K562 (cell line): ENCODE measurements around the gene PRKAA1. TPM values are rescaled to one million over a fixed set of nuclear protein-coding genes. Genes with fewer than 3 reads are reported as not detected.

ENCODE experiments used
- ATAC-seq: fragments of 200-7000 bp; cut with Tn5 transposase; 3 replicates; pipeline ENCODE4 v1.9.1; 2020; ENCODE audit warnings: moderate library complexity
- BruUV-seq: library from RNA; stranded (reverse); fragments of 400-500 nt; replicated peaks from 2 replicates; lab custom pipeline; 2021; lab: Mats Ljungman, UMichigan
- CTCF ChIA-PET: fragments of 300-600 bp; formaldehyde crosslinking; extraction: SDS; loops from one replicate; lab custom pipeline; 2021; ENCODE audit warnings: low intra/inter-chr PET ratio; lab: Yijun Ruan, JAX
- POLR2A ChIA-PET: fragments of 300-600, 350-650 bp; sonication (Branson Sonifier 250); formaldehyde crosslinking; extraction: SDS; loops from one replicate; lab custom pipeline; 2021; ENCODE audit warnings: antibody characterized with exemption, inconsistent platforms; lab: Yijun Ruan, JAX
- DNase-seq, 4 experiments: peaks; one replicate each; pipeline versions ENCODE4 v3.0.0 to v3.0.0-alpha.2; 2011 to 2018; ENCODE audit warnings: low spot score in 3 of 4, mixed read lengths in 3 of 4; ENCODE audit errors: extremely low read depth in 1 of 4
- FAIRE-seq: peaks from 2 replicates; lab custom pipeline; 2011; peaks lifted over from hg19 to GRCh38; lab: Jason Lieb, UNC
- H2AFZ ChIP-seq: 2 replicates; pipeline ENCODE4 v1.6.0; 2011; ENCODE audit warnings: low read depth, low read length, control low read depth, inconsistent platforms
- H3K27ac ChIP-seq: fragments of 200-600 bp; 3 replicates; pipeline ENCODE4 v1.8.0; 2011; ENCODE audit warnings: low read depth, mild to moderate bottlenecking, control low read depth, inconsistent platforms, low read length, moderate library complexity, mixed read lengths; ENCODE audit errors: extremely low read depth
- H3K27me3 ChIP-seq, 2 experiments: fragments of 300-600 bp in 1 of 2; 2 replicates in 1 of 2; 3 replicates in 1 of 2; pipeline versions ENCODE4 v1.6.0 to v1.8.0; 2011; ENCODE audit warnings: inconsistent platforms in 2 of 2, low read length in 2 of 2, mild to moderate bottlenecking in 1 of 2, mixed read lengths in 1 of 2, moderate library complexity in 1 of 2; ENCODE audit not compliant: control insufficient read depth in 2 of 2, insufficient read depth in 2 of 2
- H3K36me3 ChIP-seq: fragments of 300-600 bp; 3 replicates; pipeline ENCODE4 v1.8.0; 2011; ENCODE audit warnings: mild to moderate bottlenecking, low read length, inconsistent platforms; ENCODE audit not compliant: control insufficient read depth, insufficient read depth
- H3K4me1 ChIP-seq, 2 experiments: fragments of 200-600 bp in 1 of 2; replicated peaks in 1 of 2; 2 replicates in 1 of 2; 3 replicates in 1 of 2; pipeline versions ENCODE4 v1.5.1 to v1.8.0; 2011; ENCODE audit warnings: inconsistent platforms in 2 of 2, low read length in 2 of 2, mild to moderate bottlenecking in 1 of 2, mixed read lengths in 1 of 2, moderate library complexity in 1 of 2; ENCODE audit not compliant: control insufficient read depth in 2 of 2, insufficient read depth in 2 of 2
- H3K4me2 ChIP-seq: 2 replicates; pipeline ENCODE4 v1.6.1; 2011; ENCODE audit warnings: low read length, control low read depth, inconsistent platforms, mixed read lengths; ENCODE audit not compliant: insufficient read depth
- H3K4me3 ChIP-seq: fragments of 200-600 bp; sonication (generic), shearing (Covaris generic); 2 replicates; pipeline ENCODE4 v1.5.1; 2016; ENCODE audit warnings: control low read depth, inconsistent platforms
- H3K79me2 ChIP-seq: fragments of 200-600 bp; 3 replicates; pipeline ENCODE4 v1.8.0; 2011; ENCODE audit warnings: low read length, inconsistent platforms; ENCODE audit not compliant: control insufficient read depth, insufficient read depth
- H3K9ac ChIP-seq, 2 experiments: 2 replicates each; pipeline versions ENCODE4 v1.6.0 to v1.6.1; 2011; ENCODE audit warnings: low read depth in 2 of 2, low read length in 2 of 2, control low read depth in 1 of 2, inconsistent platforms in 1 of 2, mild to moderate bottlenecking in 1 of 2, mixed read lengths in 1 of 2; ENCODE audit not compliant: insufficient read depth in 1 of 2
- H3K9me1 ChIP-seq: one replicate; pipeline ENCODE4 v1.6.0; 2011; ENCODE audit warnings: inconsistent platforms, mild to moderate bottlenecking, low read length, moderate library complexity; ENCODE audit not compliant: control insufficient read depth, insufficient read depth
- H3K9me3 ChIP-seq: replicated peaks from 2 replicates; pipeline ENCODE4 v1.5.1; 2011; ENCODE audit warnings: low read depth, low read length, inconsistent platforms; ENCODE audit not compliant: control insufficient read depth, insufficient read depth
- H4K20me1 ChIP-seq: replicated peaks from 2 replicates; pipeline ENCODE4 v1.6.1; 2011; ENCODE audit warnings: low read length, inconsistent platforms, mixed read lengths; ENCODE audit not compliant: control insufficient read depth, insufficient read depth
- CREBBP ChIP-seq: IDR thresholded peaks from one replicate; pipeline ENCODE4 v1.6.1; 2012; ENCODE audit warnings: low read depth, mild to moderate bottlenecking, control low read depth, inconsistent platforms, low read length
- KAT8 ChIP-seq: fragments of 450-650 bp; IDR thresholded peaks from 2 replicates; pipeline ENCODE4 v1.6.1; 2016; ENCODE audit warnings: low read depth, mild to moderate bottlenecking
- NFIC ChIP-seq: fragments of 450-650 bp; IDR thresholded peaks from 2 replicates; pipeline ENCODE4 v1.6.1; 2017; ENCODE audit warnings: mild to moderate bottlenecking, inconsistent platforms
- RHOXF2B ChIP-seq: fragments of 250-450 bp; sonication (Bioruptor Pico); conservative IDR thresholded peaks from 2 replicates; pipeline ENCODE4 v1.5.1; 2021
- TAF7 ChIP-seq: fragments of 450-650 bp; IDR thresholded peaks from 2 replicates; pipeline ENCODE4 v1.6.1; 2016; ENCODE audit warnings: missing genetic modification characterization, missing compliant biosample characterization
- TFE3 ChIP-seq: fragments of 450-650 bp; formaldehyde crosslinking; IDR thresholded peaks from 2 replicates; pipeline ENCODE4 v1.4.0; 2020; ENCODE audit warnings: mild to moderate bottlenecking, mixed read lengths
- ZNF764 ChIP-seq: fragments of 250-450 bp; sonication (Bioruptor Pico); IDR thresholded peaks from 2 replicates; pipeline ENCODE4 v1.4.0; 2020; ENCODE audit warnings: low read depth, mild to moderate bottlenecking, moderate library complexity
- WGBS: fragments of 100-300 bp; shearing (Covaris generic); methylation state at CpG from one replicate; pipeline ENCODE4 v1.1.6; 2016; ENCODE audit warnings: low coverage, mixed read lengths; ENCODE audit not compliant: insufficient coverage; ENCODE audit errors: missing lambda C conversion rate; 5-methylcytosine and 5-hydroxymethylcytosine counted together
- in situ Hi-C: fragments of 300-500 bp; cut with MboI; formaldehyde crosslinking; loops from 4 replicates; pipeline ENCODE4 v1.15.0; 2018; ENCODE audit warnings: inconsistent platforms, mixed read lengths
- intact Hi-C: fragments of 100-400 bp; cut with micrococcal nuclease; formaldehyde crosslinking; loops from 2 replicates; pipeline ENCODE4 v1.14.2; 2022
- polyA plus RNA-seq, 8 experiments: library from polyadenylated mRNA; depleted of rRNA in 4 of 8; stranded (reverse) in 5 of 8; unstranded in 3 of 8; fragments of >200 nt; fragmentation: Nextera tagmentation in 2 of 8; fragmentation: Illumina TruSeq in 1 of 8; extraction: Ambion mirVana in 2 of 8; extraction: Trizol in 1 of 8; gene quantifications; 2 replicates each; pipeline versions ENCODE4 v1.2.1 to v1.2.3, GENCODE V29; 2011 to 2014; ENCODE audit warnings: inconsistent platforms in 1 of 8, missing spikeins in 1 of 8
- total RNA-seq, 7 experiments: library from RNA; depleted of rRNA in 6 of 7; stranded (reverse); fragments of >200 nt in 6 of 7; fragmentation: Illumina TruSeq in 2 of 7; extraction: Trizol in 2 of 7; gene quantifications; 2 replicates each; pipeline versions ENCODE4 v1.2.1 to v1.2.3, GENCODE V29; 2011 to 2021; ENCODE audit warnings: low replicate concordance in 1 of 7

PRKAA1 gene
- total and polyA plus RNA-seq, 9 of the 15 experiments (the other 6 are each of a cell fraction or from before 2014, with no cell fraction given), result 24.5 to 84.0 (median 51.4) TPM

- ChIA-PET CTCF (interaction anchor here (0.7 kb wide), 1 partner anchor 103 kb away, joined by 3 read pairs; no protein-coding TSS in a partner anchor), POLR2A (interaction anchor here (0.8 to 2.5 kb wide), 8 partner anchors 8 to 60 kb away, joined by 3 to 6 read pairs (median 3); partner anchors contain the start of genes PRKAA1 and RPL37)
- H3K9ac ChIP-seq, result no peak overlapping the region
Observed at GRCh38 chr5:40775846-40776657, 22.1 kb downstream of the PRKAA1 start.

More at GRCh38 chr5:40775846-40776657, 22.1 kb downstream of the PRKAA1 start:
- Histone ChIP-seq H4K20me1 (no peaks in the 10 kb centered on the region), H3K4me2 (no peak overlapping the region), H3K9me3 (no peaks in the 10 kb centered on the region), H3K4me1 (no peaks in the 10 kb centered on the region), H3K79me2 (peaks cover 42% of the 10 kb centered on the region), H3K27me3 (no peaks in the 10 kb centered on the region), H3K27ac (no peak overlapping the region), H3K4me3 (no peak overlapping the region), H3K9me1 (no peaks in the 10 kb centered on the region), H3K36me3 (peaks cover 61% of the 10 kb centered on the region), H2AFZ (no peak overlapping the region)
- WGBS, result 86% methylated on average over 6 of the region's 6 CpGs
- ATAC-seq (no peak), FAIRE-seq (peak; percentile 57), DNase-seq (no peak)
- intact Hi-C loops, result no loop called here
- in situ Hi-C loops, result no loop called here
- no peak for TF ChIP-seq CREBBP
- TF ChIP-seq ZNF764 (CRISPR knock-in tag), result no peak
- peak; percentile 72 for TF ChIP-seq TFE3
- TF ChIP-seq RHOXF2B (CRISPR knock-in tag), result no peak
- TF ChIP-seq TAF7 (tag), result no peak
- no peak for TF ChIP-seq KAT8
- peak; percentile 81 for TF ChIP-seq NFIC
- TSS peak; percentile 10 for BruUV-seq
